D341Med (cell line): Measurements from ENCODE around the gene DGKB.

Experiments
- DNase-seq: peaks from one replicate; pipeline ENCODE4 v3.0.0; 2012; ENCODE audit warnings: low spot score

Gene DGKB

GRCh38 chr7:14449291-14449690 lies 453.3 kb downstream of the DGKB start:
- DNase-seq, result no peak

GRCh38 chr7:14446829-14447228 lies 455.7 kb downstream of the DGKB start:
- no peak for DNase-seq

GRCh38 chr7:14446219-14446618 lies 456.3 kb downstream of the DGKB start:
- DNase-seq, result no peak

GRCh38 chr7:14438366-14438765 lies 464.2 kb downstream of the DGKB start:
- DNase-seq, result no peak

DNA sequence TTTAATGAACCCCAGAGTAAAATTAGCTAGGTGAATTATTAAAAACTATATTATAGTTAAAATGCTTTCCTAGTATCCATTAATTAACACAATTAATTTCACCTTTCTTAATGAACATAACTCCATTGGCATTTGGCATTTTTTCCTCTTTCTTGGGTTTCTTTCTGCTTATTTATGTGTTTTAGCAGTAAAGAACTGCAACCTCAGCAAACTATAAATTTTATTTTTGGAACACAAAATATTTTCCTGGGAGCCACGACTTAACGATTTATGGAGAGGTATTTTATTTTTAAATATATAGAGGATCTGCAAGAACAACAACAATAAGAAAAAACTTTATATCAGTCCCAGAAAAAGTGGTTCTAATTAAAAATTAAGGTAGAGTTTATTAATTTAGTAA lies 465.7 kb downstream of the DGKB start:
- DNase-seq, result no peak

GRCh38 chr7:14432924-14433323 lies 469.6 kb downstream of the DGKB start:
- no peak for DNase-seq

- no peak for DNase-seq
Measured at GRCh38 chr7:14430926-14431325, 471.6 kb downstream of the DGKB start.

GRCh38 chr7:14425559-14425958 lies 477.0 kb downstream of the DGKB start:
- no peak for DNase-seq

DNA sequence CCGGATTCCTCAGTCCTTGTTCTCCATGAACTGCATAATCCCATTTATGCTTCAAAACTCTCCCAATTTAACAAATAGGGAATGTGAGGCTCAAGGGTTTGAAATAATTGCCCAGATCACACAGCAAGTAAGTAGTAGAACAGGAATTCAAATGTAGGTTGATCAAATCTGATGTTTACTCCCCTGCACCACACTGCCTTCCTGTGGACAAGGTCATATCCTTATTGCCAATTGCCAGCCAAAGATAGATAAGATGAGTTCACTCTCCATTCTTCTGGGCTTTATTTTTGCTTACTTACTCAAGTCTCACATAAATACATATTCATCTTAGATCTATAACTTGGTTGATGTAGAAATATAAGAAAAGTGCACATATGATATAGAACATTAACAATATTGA lies 477.9 kb downstream of the DGKB start:
- no peak for DNase-seq

DNA sequence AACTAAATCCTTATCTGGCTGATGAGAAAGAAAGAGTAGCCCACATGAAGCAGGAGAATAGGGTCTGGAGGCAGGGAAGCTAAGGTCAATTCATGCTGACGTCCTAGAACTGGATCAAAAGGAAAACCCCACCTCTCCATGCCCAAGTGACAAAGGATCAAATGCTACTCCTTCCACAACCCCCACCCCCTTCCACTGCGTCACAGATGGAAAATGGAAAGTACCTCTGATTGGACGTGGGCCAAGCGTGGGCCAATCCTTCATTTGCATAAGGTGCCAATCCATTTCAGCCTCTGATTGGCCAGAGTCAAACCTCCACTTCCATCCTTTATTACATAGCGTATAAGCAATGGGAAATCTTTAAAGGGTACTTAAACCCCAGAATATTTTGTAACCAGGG lies 481.8 kb downstream of the DGKB start:
- no peak for DNase-seq

DNA sequence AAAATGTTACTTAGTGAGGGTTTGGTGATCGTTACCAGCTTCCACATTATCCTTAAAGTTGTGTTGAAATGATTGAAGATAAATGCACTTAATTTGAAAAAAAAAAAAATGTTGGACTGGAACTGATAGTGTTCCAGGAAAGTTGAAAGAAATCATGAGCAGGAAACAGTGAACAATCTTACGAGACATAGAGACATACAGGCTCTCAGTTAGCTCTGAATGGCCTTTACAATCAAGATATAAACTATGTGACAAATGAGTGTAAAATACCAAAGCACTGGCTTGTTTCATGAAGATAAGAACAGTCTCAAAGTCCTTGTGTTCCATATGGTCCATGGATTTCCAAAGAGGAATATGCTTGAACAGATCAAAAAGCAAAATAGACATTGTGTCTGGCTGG lies 483.0 kb downstream of the DGKB start:
- DNase-seq, result no peak

DNA sequence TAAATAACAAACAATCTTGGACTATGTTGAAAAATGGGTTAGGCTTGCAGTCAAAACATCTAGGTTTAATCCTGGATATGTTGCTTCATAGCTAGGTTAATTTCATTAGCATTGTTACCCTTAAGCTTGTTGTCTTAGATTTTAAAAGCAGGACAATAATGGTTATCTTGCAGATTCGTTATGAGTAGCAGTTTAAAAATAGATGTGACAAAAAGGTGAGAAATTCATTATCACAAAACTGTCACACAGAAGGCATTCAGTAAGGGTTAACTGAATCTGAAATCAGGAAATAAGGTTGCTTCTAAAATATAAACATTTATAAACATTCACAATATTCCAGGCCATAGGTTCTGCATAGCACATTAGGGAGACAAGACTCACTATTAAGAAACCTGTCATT lies 483.9 kb downstream of the DGKB start:
- no peak for DNase-seq

DNA sequence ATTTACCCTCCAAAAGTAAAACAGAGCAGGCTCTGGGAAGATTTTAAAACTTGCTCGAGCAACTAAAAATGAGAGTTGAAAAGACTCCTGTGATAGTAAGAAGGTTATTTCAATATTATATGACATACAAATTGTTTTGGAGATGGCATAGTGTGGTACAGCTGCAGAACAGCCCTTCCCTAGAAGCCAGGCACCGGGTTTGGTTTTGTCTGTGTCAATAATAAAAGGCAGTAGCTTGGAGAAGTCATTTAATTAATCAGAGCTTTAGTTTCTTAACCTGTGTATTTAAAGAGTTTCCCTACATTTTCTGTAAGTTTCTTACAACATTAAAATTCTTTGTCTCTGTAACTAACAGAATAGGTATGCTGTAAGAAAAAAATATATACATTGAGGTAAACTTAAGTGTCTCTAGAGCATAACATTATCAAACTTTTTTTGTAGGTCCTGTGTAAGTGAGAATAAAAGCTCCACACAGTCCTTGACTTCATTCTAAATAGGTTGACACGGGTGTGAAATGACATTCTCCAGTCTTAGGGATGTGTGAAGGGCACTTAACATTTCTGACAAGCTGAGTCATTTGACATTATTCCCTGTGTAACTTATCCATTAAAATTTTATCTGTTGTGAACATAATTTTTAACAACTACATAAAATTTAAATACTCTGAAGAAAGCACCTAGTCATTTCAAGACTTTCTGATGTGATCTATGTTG lies 488.1 kb downstream of the DGKB start:
- DNase-seq, result no peak

DNA sequence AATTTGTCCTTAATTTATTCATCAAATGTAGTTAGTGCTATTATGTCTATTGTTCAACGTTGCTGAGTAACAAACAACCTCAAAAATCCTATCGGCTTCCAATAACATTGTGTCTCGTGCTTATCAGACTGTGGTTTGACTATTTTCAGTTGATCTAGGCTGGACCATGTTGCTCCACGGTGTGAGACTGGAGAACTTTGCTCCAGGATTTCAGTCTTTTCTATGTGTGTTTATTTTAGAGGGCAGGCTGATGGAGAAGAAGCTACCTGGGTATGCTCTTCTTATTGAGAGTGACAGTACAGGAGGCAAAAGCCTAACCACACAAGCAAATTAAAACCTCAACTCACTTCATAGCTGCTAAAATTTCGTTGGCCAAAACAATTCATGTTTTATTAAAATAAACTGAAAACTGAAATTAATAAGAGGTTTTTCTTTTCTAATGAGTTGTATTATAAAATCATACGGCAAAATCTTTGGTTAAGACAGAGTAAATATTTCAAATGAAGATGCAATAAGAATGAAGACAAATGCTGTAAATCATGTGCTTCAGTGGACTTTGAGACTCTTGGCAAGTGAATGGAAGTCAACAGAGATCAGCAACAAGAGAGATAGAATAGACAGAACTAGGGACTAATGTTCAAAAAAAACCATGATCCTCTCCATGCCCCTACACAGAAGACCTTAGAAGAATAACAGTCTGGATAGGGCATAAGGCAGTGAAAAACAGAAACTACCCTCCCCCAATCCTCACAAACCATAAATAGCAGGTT lies 495.1 kb downstream of the DGKB start:
- DNase-seq, result no peak

GRCh38 chr7:14403587-14403986 lies 499.0 kb downstream of the DGKB start:
- no peak for DNase-seq

DNA sequence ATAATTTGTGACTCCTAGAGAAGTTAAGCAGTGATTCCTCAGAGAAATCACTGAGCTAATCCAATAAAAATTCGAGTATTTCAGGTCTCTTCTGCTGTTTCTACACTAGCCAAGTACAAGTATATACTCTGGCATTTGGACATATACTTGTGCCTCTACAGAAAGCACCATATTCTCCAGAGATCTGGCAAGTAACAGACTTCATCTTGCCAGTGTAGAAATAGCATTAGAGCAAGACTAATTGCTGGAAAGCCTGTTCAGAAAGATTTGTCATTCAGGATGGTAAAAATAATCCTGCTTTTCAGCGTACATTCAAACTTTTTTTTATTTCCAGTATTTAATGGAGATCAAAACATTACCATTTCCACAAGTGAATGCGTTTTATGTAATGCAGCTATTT lies 502.3 kb downstream of the DGKB start:
- no peak for DNase-seq

DNA sequence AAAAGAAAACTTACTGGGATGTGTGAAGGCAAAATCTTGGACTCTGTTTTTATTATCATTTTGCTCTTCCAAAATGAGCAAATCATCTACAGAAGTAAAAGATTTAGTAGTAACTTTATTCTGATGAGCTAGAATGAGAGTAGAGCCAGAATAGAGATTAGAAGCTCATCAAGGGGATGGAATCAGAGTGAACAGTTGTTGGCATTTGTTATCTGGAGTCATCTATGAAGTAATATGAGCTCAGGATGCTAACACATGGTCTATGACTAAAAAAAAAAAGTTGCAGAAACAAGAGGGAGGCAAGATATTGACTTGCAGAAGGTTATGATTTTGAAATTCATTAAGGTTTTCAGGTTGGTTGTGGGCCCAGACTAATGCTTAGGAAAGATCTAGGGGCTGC lies 504.0 kb downstream of the DGKB start:
- DNase-seq, result no peak

DNA sequence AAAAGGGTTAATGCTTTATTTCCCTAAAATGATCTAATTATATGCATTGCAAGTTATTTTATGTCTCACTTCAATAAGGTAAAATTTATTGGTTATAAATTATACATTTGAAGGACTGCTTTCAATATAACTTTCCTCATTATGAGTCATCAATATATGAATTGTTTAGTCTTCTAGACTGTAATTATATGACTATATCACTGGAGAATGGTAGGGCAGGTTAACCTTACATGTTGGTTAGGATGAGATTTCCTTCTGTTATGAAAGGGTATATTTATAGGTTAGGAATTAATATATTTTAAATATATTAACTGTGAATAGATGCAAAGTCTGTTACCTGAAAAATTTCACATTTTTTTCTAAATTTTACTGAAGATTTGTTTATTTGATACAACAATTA lies 506.7 kb downstream of the DGKB start:
- no peak for DNase-seq

- DNase-seq, result no peak
Measured at GRCh38 chr7:14394786-14395185, 507.8 kb downstream of the DGKB start.

GRCh38 chr7:14389595-14389994 lies 513.0 kb downstream of the DGKB start:
- DNase-seq, result peak; percentile 33

DNA sequence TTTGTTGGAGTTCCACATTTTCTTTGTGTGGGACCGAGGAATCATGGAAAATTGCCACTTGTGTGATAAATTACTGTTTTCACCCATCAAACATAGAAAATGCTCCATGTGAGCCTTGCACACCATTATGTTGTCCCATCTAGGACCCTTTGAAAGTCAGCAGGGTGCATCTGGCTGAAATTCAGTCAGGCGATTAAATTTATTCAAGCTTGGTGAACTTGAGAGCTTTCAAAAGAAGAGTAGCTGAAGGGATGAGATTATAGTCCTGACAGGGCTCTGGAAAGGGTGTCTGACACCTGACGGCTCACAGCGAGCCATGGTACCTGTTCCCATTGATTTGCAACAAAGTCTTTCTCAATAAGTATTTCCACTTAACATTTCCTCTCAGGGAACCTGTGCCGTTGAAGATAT lies 513.4 kb downstream of the DGKB start:
- DNase-seq, result peak; percentile 19

GRCh38 chr7:14385074-14385473 lies 517.5 kb downstream of the DGKB start:
- DNase-seq, result no peak

GRCh38 chr7:14381936-14382335 lies 520.6 kb downstream of the DGKB start:
- no peak for DNase-seq

DNA sequence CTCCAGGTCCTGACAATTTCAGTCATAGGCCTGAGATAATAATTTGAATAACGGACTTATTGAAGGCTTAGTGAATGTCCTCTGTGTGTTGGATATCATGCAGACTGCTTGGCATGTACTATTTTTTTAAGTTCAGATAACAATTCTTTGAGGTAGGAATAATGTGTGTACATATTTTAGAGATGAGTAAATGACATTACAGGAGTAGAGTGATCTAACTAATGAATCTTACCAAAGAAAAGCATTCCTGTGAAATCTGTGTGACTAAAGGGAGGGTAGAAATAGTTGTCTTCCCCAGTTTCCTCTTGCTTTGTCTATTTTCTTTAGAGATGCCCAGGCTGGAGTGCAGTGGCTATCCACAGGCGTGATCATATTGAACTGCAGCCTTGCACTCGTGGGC lies 521.2 kb downstream of the DGKB start:
- DNase-seq, result no peak
